H1 (cell line): ENCODE results near the gene SLC6A12. TPM values are rescaled to one million over a fixed set of nuclear protein-coding genes. Genes with fewer than 3 reads are reported as not detected.

Experiments
- BACH1 ChIP-seq: IDR thresholded peaks from 2 replicates; pipeline ENCODE4 v1.6.1; 2012; ENCODE audit warnings: low read length, improper control_type of control experiment
- E2F6 ChIP-seq: IDR thresholded peaks from 2 replicates; pipeline ENCODE4 v1.6.1; 2012; ENCODE audit warnings: inconsistent platforms
- JUN ChIP-seq: IDR thresholded peaks from 2 replicates; pipeline ENCODE4 v1.6.1; 2011; ENCODE audit warnings: low read depth, mild to moderate bottlenecking, improper control_type of control experiment, low read length
- polyA plus RNA-seq, 7 experiments: library from polyadenylated mRNA; depleted of rRNA in 3 of 7; stranded (reverse) in 5 of 7; unstranded in 2 of 7; fragments of >200 nt in 5 of 7; fragments of 200-250 nt in 2 of 7; gene quantifications; 1 replicate in 5 of 7; 2 replicates in 1 of 7; 4 replicates in 1 of 7; pipeline versions ENCODE4 v1.2.1 to v1.2.3, GENCODE V29; 2011 to 2013; ENCODE audit warnings: missing spikeins in 2 of 7, mixed read lengths in 2 of 7
- total RNA-seq: library from RNA; stranded (reverse); fragmentation: NEBNext Ultra II Directional; extraction: Animal tissue kit (Norgen Biotek cat#: 25700); gene quantifications from 2 replicates; pipeline ENCODE4 v1.2.1, GENCODE V29; 2021
- TF ChIP-seq, protein P1 (sequence below), 3 experiments: IDR thresholded peaks; 1 replicate in 2 of 3; 2 replicates in 1 of 3; pipeline versions ENCODE4 v1.5.1 to v1.6.1; 2011; ENCODE audit warnings: low read length in 3 of 3, mild to moderate bottlenecking in 3 of 3, inconsistent platforms in 2 of 3, low read depth in 1 of 3, moderate library complexity in 1 of 3; ENCODE audit not compliant: insufficient read depth in 1 of 3; ENCODE audit errors: control extremely low read depth in 1 of 3

The SLC6A12 gene
- total and polyA plus RNA-seq, 2 of the 8 experiments (the other 6 are each of a cell fraction or from before 2014, with no cell fraction given): 0.70 to 1.1 TPM

GRCh38 chr12:175250-175649, 38.7 kb downstream of the SLC6A12 start (continued):
- TF ChIP-seq, protein P1, sequence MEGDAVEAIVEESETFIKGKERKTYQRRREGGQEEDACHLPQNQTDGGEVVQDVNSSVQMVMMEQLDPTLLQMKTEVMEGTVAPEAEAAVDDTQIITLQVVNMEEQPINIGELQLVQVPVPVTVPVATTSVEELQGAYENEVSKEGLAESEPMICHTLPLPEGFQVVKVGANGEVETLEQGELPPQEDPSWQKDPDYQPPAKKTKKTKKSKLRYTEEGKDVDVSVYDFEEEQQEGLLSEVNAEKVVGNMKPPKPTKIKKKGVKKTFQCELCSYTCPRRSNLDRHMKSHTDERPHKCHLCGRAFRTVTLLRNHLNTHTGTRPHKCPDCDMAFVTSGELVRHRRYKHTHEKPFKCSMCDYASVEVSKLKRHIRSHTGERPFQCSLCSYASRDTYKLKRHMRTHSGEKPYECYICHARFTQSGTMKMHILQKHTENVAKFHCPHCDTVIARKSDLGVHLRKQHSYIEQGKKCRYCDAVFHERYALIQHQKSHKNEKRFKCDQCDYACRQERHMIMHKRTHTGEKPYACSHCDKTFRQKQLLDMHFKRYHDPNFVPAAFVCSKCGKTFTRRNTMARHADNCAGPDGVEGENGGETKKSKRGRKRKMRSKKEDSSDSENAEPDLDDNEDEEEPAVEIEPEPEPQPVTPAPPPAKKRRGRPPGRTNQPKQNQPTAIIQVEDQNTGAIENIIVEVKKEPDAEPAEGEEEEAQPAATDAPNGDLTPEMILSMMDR (IDR thresholded peaks at IDR 0.05; ENCODE audit: control extremely low read depth in 1 of 3, insufficient read depth in 1 of 3, low read depth in 1 of 3, low read length in 3 of 3): no peak
- no peak for TF ChIP-seq E2F6
- TF ChIP-seq JUN: no peak
- no peak for TF ChIP-seq BACH1
